ENCODE data around the gene GGT5. TPM values are rescaled to one million over a fixed set of nuclear protein-coding genes. Genes with fewer than 3 reads are reported as not detected.
"Not testable (repeated sequence)": the region's sequence is repeated elsewhere in the genome, so short reads cannot be mapped to it uniquely, and the experiment has no call there.

The GGT5 gene
- polyA plus RNA-seq, 3 donors from 2014 or later: not detected

GRCh38 chr22:24233235-24233634 lies 11.6 kb downstream of the GGT5 start:
- Mint-ChIP-seq H3K27me3 (ENCODE audit: low read depth in 3 of 3) (peaks cover 0 to under 1% (median 0%) of the 10 kb centered on the region in 3 donors), H3K9me3 (no peaks in the 10 kb centered on the region), H3K27ac (no peak overlapping the region), H3K36me3 (no peaks in the 10 kb centered on the region), H3K4me1 (peaks cover 0 to 1% of the 10 kb centered on the region in 2 donors), H3K4me3 (no peak overlapping the region)
- DNase-seq: no peak

- DNase-seq: no peak
- H3K9me3 Mint-ChIP-seq: no peaks in the 10 kb centered on the region
- H3K27me3 Mint-ChIP-seq (ENCODE audit: low read depth in 3 of 3): no peaks in the 10 kb centered on the region
- no peaks in the 10 kb centered on the region for H3K36me3 Mint-ChIP-seq
- no peak overlapping the region for H3K27ac Mint-ChIP-seq
- no peak overlapping the region for H3K4me3 Mint-ChIP-seq
- peaks cover 0 to 1% of the 10 kb centered on the region in 2 donors for H3K4me1 Mint-ChIP-seq
Measured at GRCh38 chr22:24232725-24233124, 12.2 kb downstream of the GGT5 start.

GRCh38 chr22:24232124-24232523 lies 12.8 kb downstream of the GGT5 start:
- peaks cover 0 to 1% of the 10 kb centered on the region in 2 donors for H3K4me1 Mint-ChIP-seq
- no peak overlapping the region for H3K27ac Mint-ChIP-seq
- DNase-seq: no peak
- H3K36me3 Mint-ChIP-seq: no peaks in the 10 kb centered on the region
- no peaks in the 10 kb centered on the region for H3K27me3 Mint-ChIP-seq (ENCODE audit: low read depth in 3 of 3)
- H3K4me3 Mint-ChIP-seq: no peak overlapping the region
- no peaks in the 10 kb centered on the region for H3K9me3 Mint-ChIP-seq

- Mint-ChIP-seq H3K9me3 (no peaks in the 10 kb centered on the region), H3K27ac (no peak overlapping the region), H3K27me3 (ENCODE audit: low read depth in 3 of 3) (no peaks in the 10 kb centered on the region), H3K36me3 (no peaks in the 10 kb centered on the region), H3K4me1 (peaks cover 0 to 1% of the 10 kb centered on the region in 2 donors), H3K4me3 (no peak overlapping the region)
- DNase-seq: no peak
Measured at GRCh38 chr22:24231706-24232105, 13.2 kb downstream of the GGT5 start.

GRCh38 chr22:24230911-24231656 lies 13.8 kb downstream of the GGT5 start:
- no peaks in the 10 kb centered on the region for H3K36me3 Mint-ChIP-seq
- H3K27ac Mint-ChIP-seq: peak overlapping the region in 1 of 6 donors; percentile 67

GRCh38 chr22:24225951-24226350 lies 18.9 kb downstream of the GGT5 start:
- no peak overlapping the region for H3K27ac Mint-ChIP-seq
- H3K4me1 Mint-ChIP-seq: no peaks in the 10 kb centered on the region
- no peak overlapping the region for H3K4me3 Mint-ChIP-seq
- H3K27me3 Mint-ChIP-seq (ENCODE audit: low read depth in 3 of 3): peaks cover 0 to 2% (median 0%) of the 10 kb centered on the region in 3 donors
- no peaks in the 10 kb centered on the region for H3K9me3 Mint-ChIP-seq
- no peaks in the 10 kb centered on the region for H3K36me3 Mint-ChIP-seq
- no peak for DNase-seq

More at GRCh38 chr22:24230911-24231656, 13.8 kb downstream of the GGT5 start:
- H3K4me1 Mint-ChIP-seq: peaks cover 0 to 1% of the 10 kb centered on the region in 2 donors
- peak; percentile 27 to 46 (median 36) for DNase-seq
- H3K27me3 Mint-ChIP-seq (ENCODE audit: low read depth in 3 of 3): no peaks in the 10 kb centered on the region
- H3K9me3 Mint-ChIP-seq: no peaks in the 10 kb centered on the region
- H3K4me3 Mint-ChIP-seq: no peak overlapping the region

- no peaks in the 10 kb centered on the region for H3K4me1 Mint-ChIP-seq
- no peak overlapping the region for H3K4me3 Mint-ChIP-seq
- H3K27me3 Mint-ChIP-seq (ENCODE audit: low read depth in 3 of 3): peaks cover 0 to 2% (median 0%) of the 10 kb centered on the region in 3 donors
- H3K9me3 Mint-ChIP-seq: no peaks in the 10 kb centered on the region
- DNase-seq: no peak
- no peaks in the 10 kb centered on the region for H3K36me3 Mint-ChIP-seq
- no peak overlapping the region for H3K27ac Mint-ChIP-seq
Measured at GRCh38 chr22:24225044-24225601, 19.8 kb downstream of the GGT5 start.

- no peak for DNase-seq
- H3K9me3 Mint-ChIP-seq: no peaks in the 10 kb centered on the region
- no peaks in the 10 kb centered on the region for H3K4me1 Mint-ChIP-seq
- H3K27ac Mint-ChIP-seq: no peak overlapping the region
- H3K36me3 Mint-ChIP-seq: no peaks in the 10 kb centered on the region
- no peak overlapping the region for H3K4me3 Mint-ChIP-seq
- peaks cover 0 to 2% (median 0%) of the 10 kb centered on the region in 3 donors for H3K27me3 Mint-ChIP-seq (ENCODE audit: low read depth in 3 of 3)
Measured at GRCh38 chr22:24224468-24224867, 20.4 kb downstream of the GGT5 start.

GRCh38 chr22:24219750-24220149 lies 25.1 kb downstream of the GGT5 start:
- Mint-ChIP-seq H3K27me3 (ENCODE audit: low read depth in 3 of 3) (peaks cover 0 to 3% (median 0%) of the 10 kb centered on the region in 3 donors), H3K36me3 (no peaks in the 10 kb centered on the region), H3K9me3 (no peaks in the 10 kb centered on the region), H3K27ac (no peak overlapping the region), H3K4me3 (no peak overlapping the region), H3K4me1 (no peaks in the 10 kb centered on the region)
- DNase-seq: no peak

GRCh38 chr22:24217384-24217783 lies 27.5 kb downstream of the GGT5 start:
- Mint-ChIP-seq H3K27me3 (ENCODE audit: low read depth in 3 of 3) (peaks cover 0 to 2% (median 0%) of the 10 kb centered on the region in 3 donors), H3K9me3 (no peaks in the 10 kb centered on the region)
- DNase-seq: no peak

GRCh38 chr22:24216541-24217209 lies 28.2 kb downstream of the GGT5 start:
- H3K4me3 Mint-ChIP-seq: no peak overlapping the region
- no peaks in the 10 kb centered on the region for H3K4me1 Mint-ChIP-seq
- no peak overlapping the region for H3K27ac Mint-ChIP-seq
- no peak for DNase-seq
- peaks cover 0 to 2% (median 0%) of the 10 kb centered on the region in 3 donors for H3K27me3 Mint-ChIP-seq (ENCODE audit: low read depth in 3 of 3)
- no peaks in the 10 kb centered on the region for H3K9me3 Mint-ChIP-seq
- H3K36me3 Mint-ChIP-seq: no peaks in the 10 kb centered on the region

More at GRCh38 chr22:24217384-24217783, 27.5 kb downstream of the GGT5 start:
- Mint-ChIP-seq H3K4me1 (no peaks in the 10 kb centered on the region), H3K4me3 (no peak overlapping the region), H3K27ac (no peak overlapping the region), H3K36me3 (no peaks in the 10 kb centered on the region)

GRCh38 chr22:24214467-24215285 lies 30.2 kb downstream of the GGT5 start:
- H3K36me3 Mint-ChIP-seq: no peaks in the 10 kb centered on the region
- H3K4me3 Mint-ChIP-seq: no peak overlapping the region
- no peaks in the 10 kb centered on the region for H3K4me1 Mint-ChIP-seq
- H3K27me3 Mint-ChIP-seq (ENCODE audit: low read depth in 3 of 3): peaks cover 0 to 2% (median 0%) of the 10 kb centered on the region in 3 donors
- no peaks in the 10 kb centered on the region for H3K9me3 Mint-ChIP-seq
- DNase-seq: no peak
- no peak overlapping the region for H3K27ac Mint-ChIP-seq

- not testable (repeated sequence) for H3K27ac Mint-ChIP-seq; DNase-seq; H3K4me3 Mint-ChIP-seq; H3K9me3 Mint-ChIP-seq; H3K27me3 Mint-ChIP-seq (ENCODE audit: low read depth in 3 of 3); H3K4me1 Mint-ChIP-seq; H3K36me3 Mint-ChIP-seq
Measured at GRCh38 chr22:24213111-24213510, 31.8 kb downstream of the GGT5 start.

GRCh38 chr22:24211716-24212115 lies 33.2 kb downstream of the GGT5 start:
- H3K4me1 Mint-ChIP-seq; H3K4me3 Mint-ChIP-seq; H3K9me3 Mint-ChIP-seq; H3K27ac Mint-ChIP-seq; H3K27me3 Mint-ChIP-seq (ENCODE audit: low read depth in 3 of 3); DNase-seq; H3K36me3 Mint-ChIP-seq: not testable (repeated sequence)
